Mucosa of gallbladder (tissue), 1 donor: ENCODE data around the gene ZNF768. TPM values are rescaled to one million over a fixed set of nuclear protein-coding genes. Genes with fewer than 3 reads are reported as not detected.

ENCODE experiments used
- total RNA-seq: library from RNA; stranded (reverse); gene quantifications from one replicate; pipeline ENCODE4 v1.2.1, GENCODE V29; 2021
- donor health status: DM: no; HTN: no; CAD: no.

Gene ZNF768
- total RNA-seq, 1 donor from 2014 or later = 61.1 TPM

Other genes with a start within 250 kb of the ZNF768 start
- 71.2 TPM for gene CD2BP2, start 171.3 kb downstream of the ZNF768 start, total RNA-seq
- gene TBC1D10B, start 156.1 kb downstream of the ZNF768 start, total RNA-seq = 60.6 TPM
- 1.3 TPM for gene MYL11, start 151.8 kb downstream of the ZNF768 start, total RNA-seq
- gene SEPTIN1, start 144.0 kb downstream of the ZNF768 start, total RNA-seq = 11.5 TPM
- gene ZNF48, start 131.1 kb downstream of the ZNF768 start, total RNA-seq = 11.8 TPM
- 21.9 TPM for gene ZNF771, start 119.0 kb downstream of the ZNF768 start, total RNA-seq
- 53.3 TPM for gene DCTPP1, start 96.5 kb downstream of the ZNF768 start, total RNA-seq
- 112 TPM for gene SEPHS2, start 80.7 kb downstream of the ZNF768 start, total RNA-seq
- gene ITGAL, start 53.8 kb downstream of the ZNF768 start, total RNA-seq = 16.7 TPM
- 11.9 TPM for gene ZNF747, start 8.3 kb upstream of the ZNF768 start, total RNA-seq
- gene ZNF764, start 31.8 kb upstream of the ZNF768 start, total RNA-seq = 12.1 TPM
- gene ZNF688, start 45.1 kb upstream of the ZNF768 start, total RNA-seq = 23.5 TPM
- gene ZNF785, start 59.1 kb upstream of the ZNF768 start, total RNA-seq = 24.0 TPM
- 13.6 TPM for gene ZNF689, start 83.8 kb upstream of the ZNF768 start, total RNA-seq
- gene PRR14, start 124.4 kb upstream of the ZNF768 start, total RNA-seq = 68.9 TPM
- gene FBRS, start 131.9 kb upstream of the ZNF768 start, total RNA-seq = 84.9 TPM
- 89.5 TPM for gene SRCAP, start 172.6 kb upstream of the ZNF768 start, total RNA-seq
- 39.2 TPM for gene PHKG2, start 221.9 kb upstream of the ZNF768 start, total RNA-seq
- gene CFAP119, start 235.5 kb upstream of the ZNF768 start, total RNA-seq = 13.2 TPM
- gene RNF40, start 235.8 kb upstream of the ZNF768 start, total RNA-seq = 129 TPM